Measurements from ENCODE around the gene GCNT2. TPM values are rescaled to one million over a fixed set of nuclear protein-coding genes. Genes with fewer than 3 reads are reported as not detected.

GCNT2 gene
- total RNA-seq, 6 experiments from 2014 or later, result 6.6 to 10.5 (median 9.3) TPM

GRCh38 chr6:10610289-10610688 is 89.1 kb downstream of the GCNT2 start:
- H3K4me1 ChIP-seq, result peaks cover 0 to 4% (median 0%) of the 10 kb centered on the region in 4 donors
- 67% methylated on average over 1 of the region's 1 CpG for WGBS (ENCODE audit: insufficient coverage, low coverage, low lambda C conversion rate, missing lambda C conversion rate)
- no peak overlapping the region for H3K4me3 ChIP-seq
- DNase-seq, result no peak
- H3K27ac ChIP-seq, result no peak overlapping the region
- intact Hi-C loops (cut with DNase I), result no loop called here
- no peaks in the 10 kb centered on the region for H3K27me3 ChIP-seq
- TF ChIP-seq POLR2A (IDR thresholded peaks at IDR 0.05) (no peak), CTCF (IDR thresholded peaks at IDR 0.05) (no peak)
- ATAC-seq, result peak in 2 of 4 donors; percentile 41 to 64
- no peaks in the 10 kb centered on the region for H3K36me3 ChIP-seq
- no peaks in the 10 kb centered on the region for H3K9me3 ChIP-seq

- intact Hi-C loops (cut with DNase I), result no loop called here
These were observed 91.0 kb downstream of the GCNT2 start for GRCh38 chr6:10612161-10612560.

GRCh38 chr6:10613077-10613476 is 91.9 kb downstream of the GCNT2 start:
- Histone ChIP-seq H3K9me3 (no peaks in the 10 kb centered on the region), H3K27ac (no peak overlapping the region), H3K4me1 (peaks cover 0 to 4% (median 0%) of the 10 kb centered on the region in 4 donors), H3K36me3 (no peaks in the 10 kb centered on the region), H3K27me3 (no peaks in the 10 kb centered on the region), H3K4me3 (no peak overlapping the region)
- DNase-seq (no peak), ATAC-seq (peak; percentile 47 to 82 (median 58))
- TF ChIP-seq CTCF (IDR thresholded peaks at IDR 0.05), result no peak
- TF ChIP-seq POLR2A (IDR thresholded peaks at IDR 0.05), result no peak
- 22% methylated on average over 3 of the region's 3 CpGs for WGBS (ENCODE audit: insufficient coverage, low coverage, low lambda C conversion rate, missing lambda C conversion rate)
- intact Hi-C loops (cut with DNase I), result no loop called here

More at GRCh38 chr6:10612161-10612560, 91.0 kb downstream of the GCNT2 start:
- no peaks in the 10 kb centered on the region for H3K27me3 ChIP-seq
- H3K27ac ChIP-seq, result no peak overlapping the region
- TF ChIP-seq CTCF (IDR thresholded peaks at IDR 0.05) (no peak), POLR2A (IDR thresholded peaks at IDR 0.05) (no peak)
- 87% methylated on average over 8 of the region's 8 CpGs for WGBS (ENCODE audit: insufficient coverage, low coverage, low lambda C conversion rate, missing lambda C conversion rate)
- H3K4me3 ChIP-seq, result no peak overlapping the region
- ATAC-seq, result no peak
- H3K36me3 ChIP-seq, result no peaks in the 10 kb centered on the region
- DNase-seq, result no peak
- H3K4me1 ChIP-seq, result peaks cover 0 to 4% (median 0%) of the 10 kb centered on the region in 4 donors
- no peaks in the 10 kb centered on the region for H3K9me3 ChIP-seq

- peak in 1 of 4 donors; percentile 26 for ATAC-seq
These were observed 92.6 kb downstream of the GCNT2 start for GRCh38 chr6:10613723-10614122.

More at GRCh38 chr6:10613723-10614122, 92.6 kb downstream of the GCNT2 start:
- 61% methylated on average over 2 of the region's 2 CpGs for WGBS (ENCODE audit: insufficient coverage, low coverage, low lambda C conversion rate, missing lambda C conversion rate)
- Histone ChIP-seq H3K36me3 (no peaks in the 10 kb centered on the region), H3K27ac (no peak overlapping the region), H3K9me3 (no peaks in the 10 kb centered on the region), H3K4me1 (peaks cover 0 to 4% (median 0%) of the 10 kb centered on the region in 4 donors), H3K4me3 (no peak overlapping the region), H3K27me3 (no peaks in the 10 kb centered on the region)
- no peak for DNase-seq
- intact Hi-C loops (cut with DNase I), result no loop called here
- TF ChIP-seq POLR2A (IDR thresholded peaks at IDR 0.05), result no peak
- no peak for TF ChIP-seq CTCF (IDR thresholded peaks at IDR 0.05)
